Mesenchymal stem cell (in vitro differentiated cells and primary cell): ENCODE data around the gene KIF5A.
A peak's percentile ranks its signal among the peaks of the same experiment; 100 is the strongest.

Experiments used
- DNase-seq: peaks from one replicate; pipeline ENCODE4 v3.0.0-alpha.2; 2013
- H2AFZ ChIP-seq: one replicate; pipeline ENCODE4 v1.6.1; 2013; ENCODE audit warnings: low read depth, mild to moderate bottlenecking, control low read depth, inconsistent platforms, low read length, moderate library complexity
- H2AK5ac ChIP-seq: 2 replicates; pipeline ENCODE4 v1.6.1; 2013; ENCODE audit warnings: low read length, moderate library complexity, mild to moderate bottlenecking, inconsistent platforms; ENCODE audit not compliant: severe bottlenecking
- H2BK120ac ChIP-seq: one replicate; pipeline ENCODE4 v1.6.1; 2013; ENCODE audit warnings: low read depth, mild to moderate bottlenecking, inconsistent platforms, low read length, moderate library complexity
- H2BK12ac ChIP-seq, 2 experiments: one replicate each; pipeline ENCODE4 v1.6.1; 2013; ENCODE audit warnings: inconsistent platforms in 2 of 2, low read length in 2 of 2, mild to moderate bottlenecking in 2 of 2, moderate library complexity in 2 of 2, control low read depth in 1 of 2
- H2BK15ac ChIP-seq: one replicate; pipeline ENCODE4 v1.6.1; 2013; ENCODE audit warnings: mild to moderate bottlenecking, low read depth, inconsistent platforms; ENCODE audit not compliant: poor library complexity, severe bottlenecking
- H2BK5ac ChIP-seq: 2 replicates; pipeline ENCODE4 v1.6.1; 2013; ENCODE audit warnings: low read depth, mild to moderate bottlenecking, low read length, control low read depth, inconsistent platforms; ENCODE audit not compliant: poor library complexity, severe bottlenecking
- H3K14ac ChIP-seq, 2 experiments: one replicate each; pipeline ENCODE4 v1.6.1; 2013; ENCODE audit warnings: inconsistent platforms in 2 of 2, low read length in 2 of 2, control low read depth in 1 of 2, mild to moderate bottlenecking in 1 of 2, moderate library complexity in 1 of 2
- H3K18ac ChIP-seq, 2 experiments: one replicate each; pipeline ENCODE4 v1.6.1; 2013; ENCODE audit warnings: inconsistent platforms in 2 of 2, low read length in 2 of 2, control low read depth in 1 of 2, low read depth in 1 of 2, mild to moderate bottlenecking in 1 of 2
- H3K23ac ChIP-seq, 2 experiments: one replicate each; pipeline ENCODE4 v1.6.1; 2013; ENCODE audit warnings: inconsistent platforms in 2 of 2, low read length in 2 of 2, mild to moderate bottlenecking in 2 of 2, moderate library complexity in 2 of 2, control low read depth in 1 of 2
- H3K27ac ChIP-seq: 2 replicates; pipeline ENCODE4 v1.5.1; 2013; ENCODE audit warnings: mild to moderate bottlenecking, moderate library complexity, low read length, control low read depth, inconsistent platforms; ENCODE audit not compliant: poor library complexity, severe bottlenecking
- H3K27me3 ChIP-seq, 2 experiments: 2 replicates each; pipeline versions ENCODE4 v1.6.1 to v1.7.0; 2013; ENCODE audit warnings: low read length in 2 of 2, mild to moderate bottlenecking in 2 of 2, moderate library complexity in 2 of 2, control low read depth in 1 of 2, inconsistent platforms in 1 of 2; ENCODE audit not compliant: control insufficient read depth in 1 of 2, insufficient read depth in 1 of 2
- H3K36me3 ChIP-seq, 2 experiments: 2 replicates each; pipeline versions ENCODE4 v1.6.1 to v1.7.0; 2013; ENCODE audit warnings: low read length in 2 of 2, control low read depth in 1 of 2, inconsistent platforms in 1 of 2, low read depth in 1 of 2, mild to moderate bottlenecking in 1 of 2; ENCODE audit not compliant: insufficient read depth in 2 of 2, control insufficient read depth in 1 of 2
- H3K4ac ChIP-seq, 2 experiments: one replicate each; pipeline ENCODE4 v1.6.1; 2013; ENCODE audit warnings: inconsistent platforms in 2 of 2, low read length in 2 of 2, mild to moderate bottlenecking in 2 of 2, moderate library complexity in 2 of 2, control low read depth in 1 of 2, low read depth in 1 of 2
- H3K4me1 ChIP-seq: 2 replicates; pipeline ENCODE4 v1.6.1; 2013; ENCODE audit warnings: low read depth, low read length, control low read depth; ENCODE audit not compliant: control insufficient read depth, insufficient read depth
- H3K4me2 ChIP-seq: 2 replicates; pipeline ENCODE4 v1.6.1; 2013; ENCODE audit warnings: low read length, mild to moderate bottlenecking, inconsistent platforms; ENCODE audit not compliant: poor library complexity, severe bottlenecking
- H3K4me3 ChIP-seq, 2 experiments: 2 replicates each; pipeline versions ENCODE4 v1.5.1 to v1.7.0; 2013; ENCODE audit warnings: low read length in 2 of 2, mild to moderate bottlenecking in 2 of 2, control low read depth in 1 of 2, low read depth in 1 of 2; ENCODE audit not compliant: insufficient read depth in 1 of 2
- H3K79me1 ChIP-seq: replicated peaks from 2 replicates; pipeline ENCODE4 v1.6.1; 2013; ENCODE audit warnings: mild to moderate bottlenecking, control low read depth, low read length, inconsistent platforms; ENCODE audit not compliant: poor library complexity, severe bottlenecking
- H3K9ac ChIP-seq: 2 replicates; pipeline ENCODE4 v1.7.0; 2013; ENCODE audit warnings: mild to moderate bottlenecking, low read length, moderate library complexity
- H3K9me3 ChIP-seq: 2 replicates; pipeline ENCODE4 v1.7.0; 2013; ENCODE audit warnings: mild to moderate bottlenecking, low read length; ENCODE audit not compliant: control insufficient read depth
- H4K8ac ChIP-seq: one replicate; pipeline ENCODE4 v1.6.1; 2013; ENCODE audit warnings: inconsistent platforms, mild to moderate bottlenecking, low read length, moderate library complexity
- H4K91ac ChIP-seq: one replicate; pipeline ENCODE4 v1.6.1; 2013; ENCODE audit warnings: mild to moderate bottlenecking, low read length, inconsistent platforms
- WGBS: methylation state at CpG from one replicate; pipeline ENCODE4 v1.1.7; 2013; ENCODE audit warnings: mixed read lengths; 5-methylcytosine and 5-hydroxymethylcytosine counted together

Gene KIF5A

GRCh38 chr12:57515408-57515933, 34.4 kb upstream of the KIF5A start:
- peaks cover 48 to 78% of the 10 kb centered on the region in 2 experiments for H3K36me3 ChIP-seq
- no peak overlapping the region for H3K4me2 ChIP-seq
- H3K27me3 ChIP-seq: no peaks in the 10 kb centered on the region
- peaks cover 6% of the 10 kb centered on the region for H3K4me1 ChIP-seq
- no peak overlapping the region for H2BK120ac ChIP-seq
- H4K8ac ChIP-seq: no peak overlapping the region
- no peak for DNase-seq
- H3K27ac ChIP-seq: peak overlapping the region; percentile 21
- H3K23ac ChIP-seq: no peak overlapping the region
- no peak overlapping the region for H2BK12ac ChIP-seq
- peaks cover 17% of the 10 kb centered on the region for H3K79me1 ChIP-seq
- H4K91ac ChIP-seq: no peak overlapping the region
- H3K4me3 ChIP-seq: no peak overlapping the region
- no peak overlapping the region for H2AK5ac ChIP-seq
- H3K14ac ChIP-seq: no peak overlapping the region
- H2AFZ ChIP-seq: no peak overlapping the region
- H2BK15ac ChIP-seq: no peak overlapping the region
- H3K9me3 ChIP-seq: no peaks in the 10 kb centered on the region
- H3K18ac ChIP-seq: no peak overlapping the region
- no peak overlapping the region for H2BK5ac ChIP-seq
- H3K4ac ChIP-seq: no peak overlapping the region
- WGBS: 86% methylated on average over 3 of the region's 3 CpGs
- H3K9ac ChIP-seq: no peak overlapping the region

- no peak overlapping the region for H3K4me3 ChIP-seq
Observed at GRCh38 chr12:57515934-57516541, 33.8 kb upstream of the KIF5A start.

GRCh38 chr12:57516617-57517153, 33.2 kb upstream of the KIF5A start:
- WGBS: 96% methylated on average over 8 of the region's 11 CpGs
- H3K23ac ChIP-seq: no peak overlapping the region

More at GRCh38 chr12:57515934-57516541, 33.8 kb upstream of the KIF5A start:
- H3K4ac ChIP-seq: no peak overlapping the region
- H4K8ac ChIP-seq: no peak overlapping the region
- H2BK120ac ChIP-seq: no peak overlapping the region
- no peaks in the 10 kb centered on the region for H3K27me3 ChIP-seq
- no peak overlapping the region for H3K18ac ChIP-seq
- H2AK5ac ChIP-seq: no peak overlapping the region
- H2BK12ac ChIP-seq: no peak overlapping the region
- H3K4me1 ChIP-seq: peaks cover 6% of the 10 kb centered on the region
- H3K9ac ChIP-seq: no peak overlapping the region
- H3K4me2 ChIP-seq: no peak overlapping the region
- H3K36me3 ChIP-seq: peaks cover 42 to 75% of the 10 kb centered on the region in 2 experiments
- peak; percentile 27 for DNase-seq
- WGBS: 94% methylated on average over 10 of the region's 11 CpGs
- no peak overlapping the region for H3K23ac ChIP-seq
- H2BK15ac ChIP-seq: no peak overlapping the region
- H3K79me1 ChIP-seq: peaks cover 12% of the 10 kb centered on the region
- H3K27ac ChIP-seq: no peak overlapping the region
- H3K9me3 ChIP-seq: no peaks in the 10 kb centered on the region
- no peak overlapping the region for H3K14ac ChIP-seq
- H2AFZ ChIP-seq: no peak overlapping the region
- H4K91ac ChIP-seq: no peak overlapping the region
- H2BK5ac ChIP-seq: no peak overlapping the region

GRCh38 chr12:57517187-57517586, 32.7 kb upstream of the KIF5A start:
- Histone ChIP-seq H3K4me3 (peak overlapping the region in 1 of 2 experiments; percentile 94), H2BK15ac (no peak overlapping the region), H4K8ac (no peak overlapping the region), H4K91ac (no peak overlapping the region), H2BK120ac (no peak overlapping the region), H3K4ac (no peak overlapping the region), H3K4me2 (no peak overlapping the region), H3K36me3 (peaks cover 32 to 64% of the 10 kb centered on the region in 2 experiments), H2BK5ac (no peak overlapping the region), H2AK5ac (no peak overlapping the region), H3K79me1 (peaks cover 9% of the 10 kb centered on the region), H3K27ac (no peak overlapping the region), H3K14ac (no peak overlapping the region), H3K18ac (no peak overlapping the region), H3K9ac (peak overlapping the region; percentile 98), H3K4me1 (peaks cover 15% of the 10 kb centered on the region), H3K27me3 (no peaks in the 10 kb centered on the region), H2AFZ (no peak overlapping the region), H3K9me3 (no peaks in the 10 kb centered on the region), H2BK12ac (no peak overlapping the region), H3K23ac (no peak overlapping the region)
- peak; percentile 72 for DNase-seq
- 34% methylated on average over 1 of the region's 1 CpG for WGBS

More at GRCh38 chr12:57516617-57517153, 33.2 kb upstream of the KIF5A start:
- Histone ChIP-seq H2BK5ac (no peak overlapping the region), H2AK5ac (no peak overlapping the region), H2BK15ac (no peak overlapping the region), H2BK120ac (no peak overlapping the region), H4K91ac (no peak overlapping the region), H3K4me1 (peaks cover 12% of the 10 kb centered on the region), H2BK12ac (no peak overlapping the region), H3K79me1 (peaks cover 12% of the 10 kb centered on the region), H2AFZ (no peak overlapping the region), H3K18ac (no peak overlapping the region), H3K4ac (no peak overlapping the region), H4K8ac (no peak overlapping the region), H3K4me2 (no peak overlapping the region), H3K27me3 (no peaks in the 10 kb centered on the region), H3K27ac (no peak overlapping the region), H3K36me3 (peaks cover 36 to 69% of the 10 kb centered on the region in 2 experiments), H3K9me3 (no peaks in the 10 kb centered on the region), H3K14ac (no peak overlapping the region), H3K4me3 (no peak overlapping the region), H3K9ac (peak overlapping the region; percentile 98)
- peak; percentile 28 for DNase-seq
